Skeletal muscle tissue (tissue), 4 donors: ENCODE data around the gene ZNF350. TPM values are rescaled to one million over a fixed set of nuclear protein-coding genes. Genes with fewer than 3 reads are reported as not detected.
"Not testable (repeated sequence)": the region's sequence is repeated elsewhere in the genome, so short reads cannot be mapped to it uniquely, and the experiment has no call there.

Experiments used
- H3K27ac ChIP-seq: one replicate; pipeline ENCODE4 v1.7.0; 2013; ENCODE audit warnings: mild to moderate bottlenecking, low read depth, low read length, inconsistent platforms
- H3K27me3 ChIP-seq, 3 donors: one replicate each; pipeline ENCODE4 v1.7.0; 2013; ENCODE audit warnings: low read length in 3 of 3; ENCODE audit not compliant: control insufficient read depth in 3 of 3, insufficient read depth in 3 of 3
- H3K36me3 ChIP-seq, 3 donors: one replicate each; pipeline ENCODE4 v1.7.0; 2013; ENCODE audit warnings: low read length in 3 of 3; ENCODE audit not compliant: control insufficient read depth in 3 of 3, insufficient read depth in 3 of 3
- H3K4me1 ChIP-seq, 3 donors: one replicate each; pipeline ENCODE4 v1.7.0; 2013; ENCODE audit warnings: low read length in 3 of 3, mild to moderate bottlenecking in 3 of 3; ENCODE audit not compliant: control insufficient read depth in 3 of 3, insufficient read depth in 3 of 3
- H3K4me3 ChIP-seq, 3 donors: one replicate each; pipeline ENCODE4 v1.7.0; 2013; ENCODE audit warnings: low read length in 3 of 3
- H3K9ac ChIP-seq, 3 donors: one replicate each; pipeline ENCODE4 v1.7.0; 2013; ENCODE audit warnings: low read length in 3 of 3, mild to moderate bottlenecking in 3 of 3, moderate library complexity in 2 of 3, low read depth in 1 of 3
- H3K9me3 ChIP-seq, 3 donors: one replicate each; pipeline ENCODE4 v1.7.0; 2013; ENCODE audit warnings: low read length in 3 of 3; ENCODE audit not compliant: control insufficient read depth in 3 of 3
- total RNA-seq: library from RNA; depleted of rRNA; stranded (reverse); fragments of >200 nt; gene quantifications from one replicate; pipeline ENCODE4 v1.2.3, GENCODE V29; 2014
- donor health status: Osteomylitis.

The ZNF350 gene
- total RNA-seq, 1 donor from 2014 or later: 10.4 TPM

DNA sequence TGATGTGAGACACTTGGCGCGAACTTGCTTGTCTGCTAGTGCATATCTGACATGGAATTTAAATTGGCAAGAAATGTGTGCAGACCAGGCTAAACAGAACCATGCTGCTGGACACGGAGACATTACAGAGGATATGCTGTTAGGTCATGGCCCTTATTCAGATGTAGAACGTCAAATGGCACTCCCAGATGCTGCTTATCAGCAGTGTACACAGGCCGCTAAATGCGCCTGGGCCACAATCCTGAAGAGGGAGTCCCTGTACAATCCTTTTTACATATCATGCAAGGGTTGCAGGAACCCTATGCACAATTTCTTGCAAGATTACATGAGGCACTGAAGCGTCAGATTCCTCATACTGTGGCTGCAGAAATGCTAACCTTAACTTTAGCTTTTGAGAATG is 9.3 kb downstream of the ZNF350 start:
- Histone ChIP-seq H3K9ac (no peak overlapping the region), H3K4me1 (no peaks in the 10 kb centered on the region), H3K9me3 (peaks cover 18 to 51% (median 28%) of the 10 kb centered on the region in 3 donors), H3K27ac (no peak overlapping the region), H3K27me3 (no peaks in the 10 kb centered on the region), H3K36me3 (peaks cover 36 to 44% (median 43%) of the 10 kb centered on the region in 3 donors), H3K4me3 (no peak overlapping the region)

DNA sequence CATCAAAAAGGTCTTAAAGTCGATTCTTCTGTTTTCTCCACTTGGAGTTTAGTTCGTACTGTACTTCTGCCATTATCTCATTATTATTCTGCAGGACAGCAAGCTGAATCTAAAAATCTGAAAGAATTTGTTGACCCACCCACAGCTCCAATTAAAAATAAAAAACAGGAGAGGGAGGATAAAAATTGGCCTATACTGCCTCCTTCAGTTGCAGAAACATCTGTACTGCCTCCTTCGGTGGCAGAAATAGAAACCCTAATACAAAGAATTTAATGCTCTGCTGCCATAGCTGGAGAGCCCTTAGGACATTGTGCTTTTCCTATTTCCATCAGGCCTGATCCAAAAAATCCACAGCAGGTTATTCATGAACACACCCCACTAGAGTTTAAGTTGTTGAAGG is 9.8 kb downstream of the ZNF350 start:
- Histone ChIP-seq H3K9ac (no peak overlapping the region), H3K4me1 (no peaks in the 10 kb centered on the region), H3K27me3 (no peaks in the 10 kb centered on the region), H3K4me3 (no peak overlapping the region), H3K27ac (no peak overlapping the region), H3K36me3 (peaks cover 40 to 49% (median 45%) of the 10 kb centered on the region in 3 donors), H3K9me3 (peaks cover 20 to 53% (median 31%) of the 10 kb centered on the region in 3 donors)

DNA sequence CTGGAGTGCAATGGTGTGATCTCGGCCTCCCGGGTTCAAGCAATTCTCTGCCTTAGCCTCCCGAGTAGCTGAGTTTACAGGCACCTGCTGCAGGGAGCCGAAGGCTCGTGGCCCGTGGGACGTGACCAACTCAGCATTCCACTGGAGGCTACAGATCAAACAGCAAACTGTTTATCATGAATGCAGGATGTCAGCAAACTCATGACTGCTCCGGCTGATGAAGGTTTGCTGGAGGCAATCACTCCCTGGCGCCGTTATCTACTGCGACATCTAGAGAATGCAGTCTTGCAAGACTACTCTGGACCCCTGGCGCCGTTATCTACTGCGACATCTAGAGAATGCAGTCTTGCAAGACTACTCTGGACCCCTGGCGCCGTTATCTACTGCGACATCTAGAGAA is 10.9 kb downstream of the ZNF350 start:
- Histone ChIP-seq H3K9me3 (peaks cover 30 to 62% (median 40%) of the 10 kb centered on the region in 3 donors), H3K36me3 (peaks cover 45 to 53% (median 52%) of the 10 kb centered on the region in 3 donors)
- H3K9ac ChIP-seq, H3K4me1 ChIP-seq, H3K27ac ChIP-seq, H3K27me3 ChIP-seq, H3K4me3 ChIP-seq: not testable (repeated sequence)

DNA sequence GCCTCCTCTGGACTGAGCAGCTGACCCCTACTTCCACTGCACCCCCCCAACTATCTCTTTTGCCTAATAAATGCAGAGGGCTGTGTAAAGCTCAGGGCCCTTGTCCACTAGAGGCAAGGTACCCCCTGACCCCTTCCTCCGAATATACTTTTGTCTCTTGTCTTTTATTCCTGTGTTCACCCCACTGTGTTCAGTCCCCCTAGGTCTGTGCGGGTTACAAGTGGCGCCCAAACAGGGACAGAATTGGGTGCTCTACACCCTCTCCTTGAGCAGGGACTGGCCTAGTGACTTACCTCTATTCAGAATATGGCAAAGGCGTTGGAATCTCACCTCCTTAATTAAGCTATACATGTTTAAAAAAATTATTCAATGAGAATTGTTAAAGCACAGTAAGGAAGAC is 15.0 kb downstream of the ZNF350 start:
- Histone ChIP-seq H3K9ac (no peak overlapping the region), H3K4me3 (peak overlapping the region in 2 of 3 donors; percentile 43 to 57), H3K4me1 (no peaks in the 10 kb centered on the region), H3K36me3 (peaks cover 70 to 78% (median 71%) of the 10 kb centered on the region in 3 donors), H3K27ac (no peak overlapping the region), H3K9me3 (peaks cover 37 to 63% (median 42%) of the 10 kb centered on the region in 3 donors), H3K27me3 (no peaks in the 10 kb centered on the region)

DNA sequence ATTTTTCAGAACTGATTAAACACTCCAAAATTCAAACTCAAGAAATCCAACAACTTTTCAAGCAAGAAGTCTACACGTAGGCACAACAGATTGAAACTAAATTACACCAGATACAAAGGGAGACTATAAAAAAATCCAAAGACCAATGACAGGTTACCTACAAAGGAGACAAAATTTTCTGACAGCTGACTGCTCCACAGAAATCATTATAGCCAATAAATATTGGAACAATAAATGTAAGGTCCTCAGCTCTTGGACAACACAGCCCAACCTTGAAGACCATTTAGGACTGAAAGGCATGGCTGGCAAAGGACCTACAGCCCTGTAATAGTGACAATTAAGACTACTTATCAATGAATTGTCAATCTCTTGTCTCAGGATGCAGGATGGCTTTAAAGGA is 15.9 kb downstream of the ZNF350 start:
- H3K27ac ChIP-seq: no peak overlapping the region
- peaks cover 38 to 66% (median 39%) of the 10 kb centered on the region in 3 donors for H3K9me3 ChIP-seq
- H3K27me3 ChIP-seq: no peaks in the 10 kb centered on the region
- H3K4me3 ChIP-seq: peak overlapping the region in 1 of 3 donors; percentile 57
- H3K36me3 ChIP-seq: peaks cover 78 to 85% (median 80%) of the 10 kb centered on the region in 3 donors
- no peak overlapping the region for H3K9ac ChIP-seq
- no peaks in the 10 kb centered on the region for H3K4me1 ChIP-seq

DNA sequence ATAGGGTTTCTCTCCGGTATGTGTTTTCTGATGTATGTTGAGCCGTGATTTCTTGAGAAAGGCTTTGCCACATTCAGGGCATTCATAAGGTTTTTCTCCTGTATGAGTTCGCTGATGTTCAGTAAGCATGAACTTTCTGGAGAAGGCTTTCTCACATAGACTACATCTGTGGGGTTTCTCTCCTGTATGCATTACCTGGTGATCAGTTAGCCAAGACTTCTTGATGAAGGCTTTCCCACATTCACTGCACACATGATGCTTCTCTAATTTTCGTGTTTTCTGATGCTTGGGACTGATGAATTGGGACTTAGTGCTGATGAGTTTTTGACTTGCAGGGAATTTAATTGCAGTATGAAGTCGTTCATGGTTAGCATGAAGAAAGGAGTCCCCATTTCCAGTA is 21.1 kb downstream of the ZNF350 start:
- no peaks in the 10 kb centered on the region for H3K27me3 ChIP-seq
- peaks cover 60 to 68% (median 66%) of the 10 kb centered on the region in 3 donors for H3K36me3 ChIP-seq
- no peak overlapping the region for H3K9ac ChIP-seq
- no peaks in the 10 kb centered on the region for H3K4me1 ChIP-seq
- H3K27ac ChIP-seq: no peak overlapping the region
- peak overlapping the region in 1 of 3 donors; percentile 18 for H3K4me3 ChIP-seq
- peaks cover 25 to 59% (median 31%) of the 10 kb centered on the region in 3 donors for H3K9me3 ChIP-seq

DNA sequence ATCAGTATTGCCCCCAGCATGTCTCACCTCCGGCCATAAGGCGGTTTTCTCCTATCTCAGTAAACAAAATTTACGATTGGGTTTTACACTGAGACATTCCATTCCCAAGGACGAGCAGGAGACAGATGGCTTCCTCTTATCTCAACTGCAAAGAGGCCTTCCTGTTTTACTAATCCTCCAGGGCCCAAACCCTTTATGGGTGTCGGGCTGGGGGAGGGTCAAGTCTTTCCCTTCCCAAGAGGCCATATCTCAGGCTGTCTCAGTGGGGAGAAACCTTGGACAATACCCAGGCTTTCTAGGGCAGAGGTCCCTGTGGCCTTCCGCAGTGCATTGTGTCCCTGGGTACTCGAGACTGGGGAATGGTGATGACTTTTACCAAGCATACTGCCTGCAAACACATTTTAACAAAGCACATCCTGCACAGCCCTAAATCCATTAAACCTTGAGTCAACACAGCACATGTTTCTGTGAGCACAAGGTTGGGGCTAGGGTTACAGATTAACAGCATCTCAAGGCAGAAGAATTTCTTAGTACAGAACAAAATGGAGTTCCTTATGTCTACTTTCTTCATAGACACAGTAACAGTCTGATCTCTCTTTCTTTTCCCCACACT is 25.9 kb downstream of the ZNF350 start:
- not testable (repeated sequence) for H3K27me3 ChIP-seq, H3K9ac ChIP-seq, H3K4me1 ChIP-seq, H3K4me3 ChIP-seq, H3K27ac ChIP-seq
- peaks cover 12 to 34% (median 19%) of the 10 kb centered on the region in 3 donors for H3K9me3 ChIP-seq
- peaks cover 20 to 25% (median 24%) of the 10 kb centered on the region in 3 donors for H3K36me3 ChIP-seq

DNA sequence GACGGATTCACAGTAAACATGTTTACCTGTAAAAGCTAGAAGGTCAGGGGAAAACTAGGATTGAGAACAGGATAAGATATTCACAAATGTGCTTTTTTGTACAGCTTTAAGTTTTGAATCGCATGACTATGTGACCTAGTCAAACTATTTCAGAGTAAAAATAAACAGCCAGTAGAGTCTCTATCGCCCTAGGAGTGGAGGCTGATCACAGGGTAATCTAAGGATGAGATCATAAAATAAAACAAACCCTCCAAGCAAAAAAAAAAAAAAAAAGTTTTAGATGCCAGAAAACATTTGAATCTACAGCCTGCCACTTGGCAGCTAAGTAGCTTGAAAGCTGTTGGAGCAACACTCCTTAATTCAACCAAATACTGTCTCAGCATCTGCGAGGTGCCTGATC is 26.8 kb downstream of the ZNF350 start:
- Histone ChIP-seq H3K27ac (no peak overlapping the region), H3K9ac (no peak overlapping the region), H3K9me3 (peaks cover 7 to 28% (median 10%) of the 10 kb centered on the region in 3 donors)

DNA sequence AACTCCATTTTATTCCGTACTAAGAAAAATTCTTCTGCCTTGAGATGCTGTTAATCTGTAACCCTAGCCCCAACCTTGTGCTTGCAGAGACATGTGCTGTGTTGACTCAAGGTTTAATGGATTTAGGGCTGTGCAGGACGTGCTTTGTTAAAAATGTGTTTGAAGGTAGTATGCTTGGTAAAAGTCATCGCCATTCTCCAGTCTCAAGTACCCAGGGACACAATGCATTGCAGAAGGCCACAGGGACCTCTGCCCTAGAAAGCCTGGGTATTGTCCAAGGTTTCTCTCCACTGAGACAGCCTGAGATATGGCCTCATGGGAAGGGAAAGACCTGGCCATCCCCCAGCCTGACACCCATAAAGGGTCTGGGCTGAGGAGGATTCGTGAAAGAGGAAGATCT is 28.8 kb downstream of the ZNF350 start:
- not testable (repeated sequence) for H3K4me3 ChIP-seq, H3K9ac ChIP-seq
- H3K9me3 ChIP-seq: peaks cover 5 to 19% (median 11%) of the 10 kb centered on the region in 3 donors

More for the DNA sequence above, 26.8 kb downstream of the ZNF350 start:
- Histone ChIP-seq H3K4me3 (no peak overlapping the region), H3K4me1 (no peaks in the 10 kb centered on the region), H3K36me3 (peaks cover 10 to 15% (median 15%) of the 10 kb centered on the region in 3 donors), H3K27me3 (no peaks in the 10 kb centered on the region)

DNA sequence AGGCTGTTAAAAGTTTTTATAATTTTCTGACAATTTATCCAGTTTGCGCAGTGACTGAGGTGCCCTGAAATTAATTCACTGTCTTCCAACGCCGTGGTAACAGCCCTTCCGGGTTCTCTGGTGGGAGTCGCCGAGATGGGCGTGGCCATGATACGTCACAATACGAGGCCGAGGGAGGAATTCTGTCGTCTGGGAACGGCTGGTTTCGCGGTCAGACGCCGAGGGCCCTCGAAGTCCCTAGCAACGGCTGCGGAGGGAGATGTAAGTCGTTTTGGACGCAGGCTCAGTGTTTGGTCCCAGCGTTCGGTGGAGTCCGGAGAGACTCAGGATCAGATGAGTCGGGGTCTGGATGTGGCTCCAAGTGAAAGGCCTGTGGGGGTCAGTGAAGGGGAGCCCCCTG is 37.7 kb downstream of the ZNF350 start:
- Histone ChIP-seq H3K36me3 (peaks cover 18 to 22% (median 19%) of the 10 kb centered on the region in 3 donors), H3K9ac (no peak overlapping the region), H3K4me3 (peak overlapping the region in 1 of 3 donors; percentile 19), H3K27me3 (no peaks in the 10 kb centered on the region), H3K4me1 (no peaks in the 10 kb centered on the region), H3K27ac (no peak overlapping the region), H3K9me3 (peaks cover 30 to 55% (median 44%) of the 10 kb centered on the region in 3 donors)

More for the DNA sequence above, 28.8 kb downstream of the ZNF350 start:
- peaks cover 2 to 10% (median 4%) of the 10 kb centered on the region in 3 donors for H3K36me3 ChIP-seq
- not testable (repeated sequence) for H3K27ac ChIP-seq, H3K27me3 ChIP-seq, H3K4me1 ChIP-seq
